GM23338 (cell line): ENCODE results near the gene TEKT2. TPM values are rescaled to one million over a fixed set of nuclear protein-coding genes. Genes with fewer than 3 reads are reported as not detected.

Experiments
- ATAC-seq: fragments of 200-7000 bp; cut with Tn5 transposase; 3 replicates; pipeline ENCODE4 v1.9.1; 2020
- DNase-seq: peaks from one replicate; pipeline ENCODE4 v3.0.0-alpha.2; 2015; ENCODE audit warnings: low spot score
- H2AFZ ChIP-seq: fragments of 200-600 bp; sonication (generic); 2 replicates; pipeline ENCODE4 v1.8.0; 2016; ENCODE audit warnings: antibody characterized with exemption, mild to moderate bottlenecking, moderate library complexity
- H3F3A ChIP-seq: fragments of 200-600 bp; sonication (generic); replicated peaks from 2 replicates; pipeline ENCODE4 v1.8.0; 2017; ENCODE audit warnings: antibody characterized with exemption, mixed run types, low read depth
- H3K27ac ChIP-seq: fragments of 200-600 bp; sonication (generic); 2 replicates; pipeline ENCODE4 v1.6.1; 2016; ENCODE audit warnings: low read depth
- H3K27me3 ChIP-seq: fragments of 200-600 bp; sonication (generic); 2 replicates; pipeline ENCODE4 v1.8.0; 2016; ENCODE audit warnings: mild to moderate bottlenecking, mixed run types, moderate library complexity; ENCODE audit not compliant: insufficient read depth
- H3K36me3 ChIP-seq: fragments of 200-600 bp; sonication (generic); 2 replicates; pipeline ENCODE4 v1.8.0; 2016; ENCODE audit warnings: mild to moderate bottlenecking; ENCODE audit not compliant: insufficient read depth
- H3K4me1 ChIP-seq: fragments of 200-600 bp; sonication (generic); 2 replicates; pipeline ENCODE4 v1.8.0; 2016; ENCODE audit warnings: mild to moderate bottlenecking, moderate library complexity; ENCODE audit not compliant: insufficient read depth
- H3K4me2 ChIP-seq: fragments of 200-600 bp; sonication (generic); 2 replicates; pipeline ENCODE4 v1.7.1; 2017; ENCODE audit warnings: mixed run types
- H3K4me3 ChIP-seq: fragments of 200-600 bp; sonication (generic); 2 replicates; pipeline ENCODE4 v1.6.1; 2016; ENCODE audit warnings: mixed run types
- H3K79me2 ChIP-seq: fragments of 200-600 bp; sonication (generic); replicated peaks from 2 replicates; pipeline ENCODE4 v1.8.0; 2017; ENCODE audit warnings: mild to moderate bottlenecking; ENCODE audit not compliant: insufficient read depth
- H3K9me2 ChIP-seq: fragments of 200-600 bp; sonication (generic); 2 replicates; pipeline ENCODE4 v1.8.0; 2017; ENCODE audit not compliant: insufficient read depth
- H4K20me1 ChIP-seq: fragments of 200-600 bp; sonication (generic); replicated peaks from 2 replicates; pipeline ENCODE4 v1.8.0; 2017; ENCODE audit warnings: mild to moderate bottlenecking; ENCODE audit not compliant: insufficient read depth
- H3K27ac Mint-ChIP-seq: 2 replicates; pipeline ENCODE4 v1.8.0; 2020; ENCODE audit warnings: inconsistent platforms, mild to moderate bottlenecking, moderate library complexity, mixed read lengths
- H3K27me3 Mint-ChIP-seq: 3 replicates; pipeline ENCODE4 v1.8.0; 2022; ENCODE audit warnings: low read depth, mild to moderate bottlenecking, moderate library complexity, mixed read lengths, inconsistent platforms; ENCODE audit not compliant: insufficient read depth, poor library complexity
- H3K36me3 Mint-ChIP-seq: 3 replicates; pipeline ENCODE4 v1.8.0; 2021; ENCODE audit warnings: low read depth, mild to moderate bottlenecking, inconsistent platforms, moderate library complexity, mixed read lengths
- H3K4me1 Mint-ChIP-seq: 3 replicates; pipeline ENCODE4 v1.8.0; 2020; ENCODE audit warnings: mild to moderate bottlenecking, inconsistent platforms, mixed read lengths
- H3K4me3 Mint-ChIP-seq: 3 replicates; pipeline ENCODE4 v1.8.0; 2021; ENCODE audit warnings: moderate library complexity, mild to moderate bottlenecking, inconsistent platforms, mixed read lengths
- H3K9me3 Mint-ChIP-seq: 3 replicates; pipeline ENCODE4 v1.8.0; 2020; ENCODE audit warnings: moderate library complexity, mild to moderate bottlenecking, inconsistent platforms, mixed read lengths
- CREB1 ChIP-seq: fragments of 250-450 bp; sonication (Bioruptor Pico); IDR thresholded peaks from 2 replicates; pipeline ENCODE4 v1.5.0; 2020; ENCODE audit warnings: low read depth, mild to moderate bottlenecking, moderate library complexity
- ETS1 ChIP-seq: IDR thresholded peaks from 2 replicates; pipeline ENCODE4 v1.6.1; 2016; ENCODE audit warnings: antibody characterized with exemption
- JUNB ChIP-seq: IDR thresholded peaks from one replicate; pipeline ENCODE4 v1.6.1; 2016; ENCODE audit warnings: antibody characterized with exemption; ENCODE audit not compliant: unreplicated experiment
- NANOG ChIP-seq: IDR thresholded peaks from 2 replicates; pipeline ENCODE4 v1.6.1; 2016; ENCODE audit warnings: antibody characterized with exemption, borderline replicate concordance
- ZNF462 ChIP-seq: fragments of 250-450 bp; sonication (Bioruptor Pico); IDR thresholded peaks from 2 replicates; pipeline ENCODE4 v1.5.0; 2020; ENCODE audit warnings: mild to moderate bottlenecking, moderate library complexity
- polyA plus RNA-seq: library from polyadenylated mRNA; unstranded; fragments of >200 nt; fragmentation: Nextera tagmentation; extraction: Ambion mirVana; gene quantifications from 2 replicates; pipeline ENCODE4 v1.2.1, GENCODE V29; 2016
- total RNA-seq: library from RNA; depleted of rRNA; stranded (reverse); fragments of >200 nt; shearing (Covaris generic); gene quantifications from 2 replicates; pipeline ENCODE4 v1.2.3, GENCODE V29; 2014

Gene TEKT2
- total and polyA plus RNA-seq, 2 experiments from 2014 or later, result 0.36 to 0.94 TPM

- Histone ChIP-seq H3F3A (0 out of 2 replicates have a peak, but pooled peaks cover 16% of the 10 kb centered on the region), H3K4me1 (peaks cover 10% of the 10 kb centered on the region), H3K27me3 (no peaks in the 10 kb centered on the region), H3K36me3 (peaks cover 13% of the 10 kb centered on the region; the same call in 1 of the 2 replicates), H3K79me2 (peaks cover 13% of the 10 kb centered on the region), H4K20me1 (peaks cover 3% of the 10 kb centered on the region; the same call in 1 of the 2 replicates), H3K27ac (no peak overlapping the region), H2AFZ (no peak overlapping the region), H3K4me3 (no peak overlapping the region), H3K9me2 (no peaks in the 10 kb centered on the region), H3K4me2 (no peak overlapping the region)
- Mint-ChIP-seq H3K9me3 (no peaks in the 10 kb centered on the region; the same call in 2 of the 3 replicates), H3K27ac (no peak overlapping the region), H3K4me1 (peaks cover 25% of the 10 kb centered on the region), H3K4me3 (no peak overlapping the region), H3K36me3 (peaks cover 31% of the 10 kb centered on the region), H3K27me3 (peaks cover 3% of the 10 kb centered on the region)
- ATAC-seq (no peak), DNase-seq (no peak)
- TF ChIP-seq NANOG, result no peak
- no peak for TF ChIP-seq ETS1
- no peak for TF ChIP-seq ZNF462
- no peak for TF ChIP-seq CREB1 (CRISPR knock-in tag)
- TF ChIP-seq JUNB, result no peak
These were observed 8.9 kb downstream of the TEKT2 start for GRCh38 chr1:36092798-36093185.

GRCh38 chr1:36093226-36093625 lies 9.3 kb downstream of the TEKT2 start:
- H3K79me2 ChIP-seq, result peaks cover 13% of the 10 kb centered on the region
- H3K4me1 ChIP-seq, result peaks cover 9% of the 10 kb centered on the region
- no peak overlapping the region for H3K4me2 ChIP-seq
- Mint-ChIP-seq H3K27ac (no peak overlapping the region), H3K36me3 (peaks cover 31% of the 10 kb centered on the region), H3K27me3 (peaks cover 3% of the 10 kb centered on the region), H3K4me3 (no peak overlapping the region), H3K4me1 (peaks cover 23% of the 10 kb centered on the region), H3K9me3 (no peaks in the 10 kb centered on the region; the same call in 2 of the 3 replicates)
- 0 out of 2 replicates have a peak, but pooled peaks cover 16% of the 10 kb centered on the region for H3F3A ChIP-seq
- H3K27ac ChIP-seq, result no peak overlapping the region
- H3K36me3 ChIP-seq, result peaks cover 13% of the 10 kb centered on the region; the same call in 1 of the 2 replicates
- no peak for ATAC-seq
- peaks cover 3% of the 10 kb centered on the region; the same call in 1 of the 2 replicates for H4K20me1 ChIP-seq
- DNase-seq, result no peak
- H3K27me3 ChIP-seq, result no peaks in the 10 kb centered on the region
- no peak overlapping the region for H3K4me3 ChIP-seq
- H3K9me2 ChIP-seq, result no peaks in the 10 kb centered on the region
- no peak overlapping the region for H2AFZ ChIP-seq
- TF ChIP-seq ZNF462, result no peak
